ENCODE data around the gene BCAS1.

GRCh38 chr20:53999077-53999476, 71.3 kb downstream of the BCAS1 start:
- TF ChIP-seq CTCF (IDR thresholded peaks at IDR 0.05) (no peak), POLR2A (IDR thresholded peaks at IDR 0.05) (no peak)

All from body of pancreas (tissue), 4 donors.